ENCODE measurements around the gene ADARB2. TPM values are rescaled to one million over a fixed set of nuclear protein-coding genes. Genes with fewer than 3 reads are reported as not detected.

ADARB2 gene
- total and polyA plus RNA-seq, 11 donors, result 0.07 to 1.2 (median 0.28) TPM; not detected in 4

DNA sequence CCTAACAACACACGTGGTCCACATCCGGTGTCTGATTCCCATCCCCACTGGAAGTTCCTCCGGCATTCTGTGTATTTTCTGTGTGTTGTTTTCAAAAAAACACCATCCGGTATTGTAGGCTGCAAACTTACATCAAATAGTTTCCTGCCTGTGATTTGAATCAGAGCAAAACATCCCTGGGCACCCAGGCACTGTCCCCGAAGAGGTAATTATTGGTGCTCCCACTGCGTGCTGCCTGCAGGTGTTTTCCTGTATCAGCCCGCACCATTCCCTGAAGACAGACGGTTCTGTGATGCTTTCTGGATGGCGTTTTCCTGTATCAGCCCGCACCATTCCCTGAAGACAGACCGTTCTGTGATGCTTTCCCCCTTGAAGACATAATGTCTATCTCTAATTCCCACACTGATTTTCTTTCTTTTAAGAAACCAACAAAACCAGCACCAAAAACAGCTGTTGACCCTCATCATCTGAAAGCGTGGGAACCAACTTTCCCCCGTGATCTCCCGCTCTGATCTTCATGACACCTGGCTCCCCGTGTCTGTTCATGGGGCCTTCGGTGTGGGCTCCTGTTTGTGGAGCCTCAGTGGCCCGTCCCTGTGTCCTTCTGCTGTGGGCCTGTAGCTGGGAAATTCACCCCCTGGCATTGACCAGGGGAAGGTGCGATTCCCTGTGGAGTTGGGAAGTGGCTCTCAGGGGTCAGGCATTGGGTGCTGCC lies 205.3 kb downstream of the ADARB2 start:
- ATAC-seq, result no peak
- DNase-seq, result peak in 1 of 5 donors; percentile 4
- no peaks in the 10 kb centered on the region for H3K4me1 ChIP-seq
- H3K27me3 ChIP-seq, result peaks cover 0 to 9% (median 0%) of the 10 kb centered on the region in 9 donors
- no peak overlapping the region for H3K4me3 ChIP-seq
- no peaks in the 10 kb centered on the region for H3K36me3 ChIP-seq
- no peak overlapping the region for H3K27ac ChIP-seq
- intact Hi-C loops (cut with DNase I), result no loop called here
- WGBS, 4 donors, result 69 to 81% (median 79%) methylated on average over 18 of the region's 18 CpGs
- no peaks in the 10 kb centered on the region for H3K9me3 ChIP-seq
- TF ChIP-seq POLR2A (IDR thresholded peaks at IDR 0.05) (no peak), CTCF (IDR thresholded peaks at IDR 0.05) (no peak)

DNA sequence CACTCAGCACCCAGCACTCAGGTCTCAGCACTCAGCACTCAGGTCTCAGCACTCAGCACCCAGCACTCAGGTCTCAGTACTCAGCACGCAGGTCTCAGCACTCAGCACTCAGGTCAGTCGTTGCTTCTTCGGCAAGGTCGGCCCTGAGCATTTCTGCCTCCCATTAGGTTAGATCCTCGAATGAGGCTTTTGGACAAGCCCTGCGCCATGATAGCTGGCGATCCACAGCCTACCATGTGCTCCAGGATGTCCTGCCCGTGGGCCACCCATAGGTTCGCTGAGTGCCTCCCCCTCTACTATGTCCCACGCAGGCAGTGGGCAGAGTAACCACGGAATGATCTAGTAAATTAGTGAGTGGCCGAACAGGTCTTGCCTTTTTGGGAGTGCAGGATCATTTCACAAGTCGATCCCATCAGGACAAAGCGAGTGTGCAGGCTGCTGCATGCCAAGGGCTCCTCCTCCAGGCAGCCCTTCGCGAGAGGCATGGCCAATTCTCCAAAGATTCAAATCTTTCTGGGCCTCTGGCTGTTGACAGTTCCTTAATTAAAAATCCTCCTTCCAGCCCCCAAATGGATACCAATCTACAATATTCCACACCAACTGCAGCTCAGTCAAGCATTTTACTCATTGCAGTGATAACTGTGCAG lies 206.3 kb downstream of the ADARB2 start:
- TF ChIP-seq POLR2A (IDR thresholded peaks at IDR 0.05) (no peak), CTCF (IDR thresholded peaks at IDR 0.05) (no peak)
- DNase-seq (peak in 1 of 5 donors; percentile 34), ATAC-seq (no peak)
- no peak overlapping the region for H3K27ac ChIP-seq
- no peaks in the 10 kb centered on the region for H3K9me3 ChIP-seq
- no peaks in the 10 kb centered on the region for H3K36me3 ChIP-seq
- WGBS, 4 donors, result 72 to 95% (median 87%) methylated on average over 7 to 16 of the region's 16 CpGs
- H3K4me3 ChIP-seq, result no peak overlapping the region
- peaks cover 0 to 17% (median 0%) of the 10 kb centered on the region in 9 donors for H3K27me3 ChIP-seq
- intact Hi-C loops (cut with DNase I), result no loop called here
- H3K4me1 ChIP-seq, result no peaks in the 10 kb centered on the region

DNA sequence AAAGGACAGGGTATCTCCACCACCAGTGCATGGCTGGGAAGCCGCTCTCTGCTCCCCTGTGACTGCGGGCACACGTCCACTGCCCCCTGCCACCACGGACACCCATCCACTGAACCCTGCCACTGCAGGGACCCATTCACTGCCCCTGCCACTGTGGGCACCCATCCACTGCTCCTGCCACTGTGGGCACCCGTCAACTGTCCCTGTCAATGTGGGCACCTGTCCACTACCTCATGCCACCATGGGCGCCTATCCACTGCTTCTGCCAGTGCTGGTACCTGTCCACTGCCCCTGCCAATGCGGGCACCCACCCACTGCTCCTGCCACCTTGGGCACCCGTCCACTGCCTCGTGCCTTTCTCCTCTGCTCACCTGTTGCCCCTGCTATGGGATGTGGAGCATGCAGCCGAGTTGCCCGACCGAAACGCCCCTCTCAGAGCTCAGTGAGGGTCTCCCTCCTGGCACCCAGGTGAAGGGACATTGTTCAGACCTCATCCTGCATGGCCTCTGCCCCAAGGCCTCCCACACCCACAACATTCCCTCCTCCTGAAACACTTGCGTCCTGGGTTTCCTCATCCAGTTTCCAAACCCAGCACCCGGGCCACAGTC lies 207.4 kb downstream of the ADARB2 start:
- Histone ChIP-seq H3K36me3 (no peaks in the 10 kb centered on the region), H3K27ac (no peak overlapping the region), H3K27me3 (peaks cover 0 to 17% (median 0%) of the 10 kb centered on the region in 9 donors), H3K4me3 (no peak overlapping the region), H3K9me3 (no peaks in the 10 kb centered on the region), H3K4me1 (no peaks in the 10 kb centered on the region)
- peak in 1 of 4 donors; percentile 33 for ATAC-seq
- intact Hi-C loops (cut with DNase I), result no loop called here
- DNase-seq, result peak in 1 of 5 donors; percentile 24
- WGBS, 4 donors, result 88 to 92% (median 90%) methylated on average over 15 of the region's 15 CpGs
- TF ChIP-seq CTCF (IDR thresholded peaks at IDR 0.05), result no peak

- TF ChIP-seq CTCF (IDR thresholded peaks at IDR 0.05), result no peak
- no peak for TF ChIP-seq POLR2A (IDR thresholded peaks at IDR 0.05)
- H3K4me1 ChIP-seq, result no peaks in the 10 kb centered on the region
- H3K9me3 ChIP-seq, result no peaks in the 10 kb centered on the region
- no peak overlapping the region for H3K4me3 ChIP-seq
- DNase-seq, result no peak
- ATAC-seq, result no peak
- H3K27ac ChIP-seq, result no peak overlapping the region
- H3K36me3 ChIP-seq, result no peaks in the 10 kb centered on the region
- peaks cover 0 to 17% (median 0%) of the 10 kb centered on the region in 9 donors for H3K27me3 ChIP-seq
- WGBS, 4 donors, result 85 to 92% (median 89%) methylated on average over 15 of the region's 15 CpGs
- intact Hi-C loops (cut with DNase I), result no loop called here
Observed at GRCh38 chr10:1527951-1528350, 209.4 kb downstream of the ADARB2 start.
